Ishikawa (cell line): ENCODE measurements around the gene ISLR.

ENCODE experiments used
- CEBPB ChIP-seq: IDR thresholded peaks from 2 replicates; pipeline ENCODE4 v1.6.1; 2012
- CREB1 ChIP-seq: IDR thresholded peaks from 2 replicates; pipeline ENCODE4 v1.6.1; 2012; ENCODE audit warnings: low read depth
- EP300 ChIP-seq: IDR thresholded peaks from 2 replicates; pipeline ENCODE4 v1.6.1; 2012; ENCODE audit warnings: borderline replicate concordance
- YY1 ChIP-seq: IDR thresholded peaks from 2 replicates; pipeline ENCODE4 v1.6.1; 2012; ENCODE audit warnings: low read depth
- ZBTB7A ChIP-seq: IDR thresholded peaks from 2 replicates; pipeline ENCODE4 v1.6.1; 2012; ENCODE audit warnings: low read depth
- TF ChIP-seq, protein P1 (sequence below): IDR thresholded peaks from 2 replicates; pipeline ENCODE4 v1.6.1; 2012; ENCODE audit warnings: low read depth, mild to moderate bottlenecking
- TF ChIP-seq, protein P2 (sequence below): IDR thresholded peaks from 2 replicates; pipeline ENCODE4 v1.6.1; 2012
- TF ChIP-seq, protein P3 (sequence below): IDR thresholded peaks from 2 replicates; pipeline ENCODE4 v1.6.1; 2012

DNA sequence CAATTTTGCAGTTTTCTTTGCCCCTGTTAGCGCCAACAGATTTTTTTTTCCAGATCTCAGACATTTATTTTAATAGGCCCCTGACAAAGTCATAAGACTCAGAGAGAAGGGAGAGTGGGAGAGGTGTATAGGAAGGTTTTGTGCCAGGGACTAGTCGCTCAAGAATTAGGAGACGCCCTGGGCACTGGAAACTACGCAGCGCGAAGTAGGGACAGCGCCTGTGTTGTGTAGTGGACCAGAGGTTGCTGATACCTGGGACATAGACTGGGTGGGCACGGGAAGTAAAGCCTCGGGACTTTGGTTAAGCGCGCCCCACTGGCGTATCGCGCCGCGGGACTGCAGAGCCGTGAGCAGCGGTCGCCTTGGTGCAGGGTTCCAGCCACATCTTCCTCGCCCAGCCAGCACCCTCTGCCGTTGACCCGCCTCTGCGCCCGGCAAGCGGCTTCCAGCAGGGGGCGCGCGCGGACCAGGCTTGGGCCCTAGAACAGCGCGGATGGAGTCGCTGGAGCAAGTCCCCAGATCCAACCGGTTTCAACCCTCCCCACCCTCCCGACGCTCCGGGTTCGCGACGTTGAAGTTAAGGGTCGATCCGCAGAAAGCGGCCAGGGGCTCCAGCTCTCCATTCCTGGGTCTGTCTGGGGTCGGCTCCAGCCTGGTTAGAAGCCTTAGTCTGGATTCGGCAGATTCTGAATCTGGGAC, 46.1 kb upstream of the ISLR start:
- TF ChIP-seq EP300 (peak; percentile 31; the same call in 1 of the 2 replicates), CREB1 (no peak), YY1 (no peak), ZBTB7A (no peak; the same call in 1 of the 2 replicates), CEBPB (no peak)
- TF ChIP-seq, protein P1, sequence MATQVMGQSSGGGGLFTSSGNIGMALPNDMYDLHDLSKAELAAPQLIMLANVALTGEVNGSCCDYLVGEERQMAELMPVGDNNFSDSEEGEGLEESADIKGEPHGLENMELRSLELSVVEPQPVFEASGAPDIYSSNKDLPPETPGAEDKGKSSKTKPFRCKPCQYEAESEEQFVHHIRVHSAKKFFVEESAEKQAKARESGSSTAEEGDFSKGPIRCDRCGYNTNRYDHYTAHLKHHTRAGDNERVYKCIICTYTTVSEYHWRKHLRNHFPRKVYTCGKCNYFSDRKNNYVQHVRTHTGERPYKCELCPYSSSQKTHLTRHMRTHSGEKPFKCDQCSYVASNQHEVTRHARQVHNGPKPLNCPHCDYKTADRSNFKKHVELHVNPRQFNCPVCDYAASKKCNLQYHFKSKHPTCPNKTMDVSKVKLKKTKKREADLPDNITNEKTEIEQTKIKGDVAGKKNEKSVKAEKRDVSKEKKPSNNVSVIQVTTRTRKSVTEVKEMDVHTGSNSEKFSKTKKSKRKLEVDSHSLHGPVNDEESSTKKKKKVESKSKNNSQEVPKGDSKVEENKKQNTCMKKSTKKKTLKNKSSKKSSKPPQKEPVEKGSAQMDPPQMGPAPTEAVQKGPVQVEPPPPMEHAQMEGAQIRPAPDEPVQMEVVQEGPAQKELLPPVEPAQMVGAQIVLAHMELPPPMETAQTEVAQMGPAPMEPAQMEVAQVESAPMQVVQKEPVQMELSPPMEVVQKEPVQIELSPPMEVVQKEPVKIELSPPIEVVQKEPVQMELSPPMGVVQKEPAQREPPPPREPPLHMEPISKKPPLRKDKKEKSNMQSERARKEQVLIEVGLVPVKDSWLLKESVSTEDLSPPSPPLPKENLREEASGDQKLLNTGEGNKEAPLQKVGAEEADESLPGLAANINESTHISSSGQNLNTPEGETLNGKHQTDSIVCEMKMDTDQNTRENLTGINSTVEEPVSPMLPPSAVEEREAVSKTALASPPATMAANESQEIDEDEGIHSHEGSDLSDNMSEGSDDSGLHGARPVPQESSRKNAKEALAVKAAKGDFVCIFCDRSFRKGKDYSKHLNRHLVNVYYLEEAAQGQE: no peak
- TF ChIP-seq, protein P2, sequence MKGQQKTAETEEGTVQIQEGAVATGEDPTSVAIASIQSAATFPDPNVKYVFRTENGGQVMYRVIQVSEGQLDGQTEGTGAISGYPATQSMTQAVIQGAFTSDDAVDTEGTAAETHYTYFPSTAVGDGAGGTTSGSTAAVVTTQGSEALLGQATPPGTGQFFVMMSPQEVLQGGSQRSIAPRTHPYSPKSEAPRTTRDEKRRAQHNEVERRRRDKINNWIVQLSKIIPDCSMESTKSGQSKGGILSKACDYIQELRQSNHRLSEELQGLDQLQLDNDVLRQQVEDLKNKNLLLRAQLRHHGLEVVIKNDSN: no peak
- TF ChIP-seq, protein P3, sequence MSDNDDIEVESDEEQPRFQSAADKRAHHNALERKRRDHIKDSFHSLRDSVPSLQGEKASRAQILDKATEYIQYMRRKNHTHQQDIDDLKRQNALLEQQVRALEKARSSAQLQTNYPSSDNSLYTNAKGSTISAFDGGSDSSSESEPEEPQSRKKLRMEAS: peak; percentile 62
